Endothelial cell of umbilical vein (primary cell): Measurements from ENCODE around the gene BTN1A1. TPM values are rescaled to one million over a fixed set of nuclear protein-coding genes. Genes with fewer than 3 reads are reported as not detected.

Source experiments
- BruUV-seq: library from RNA; stranded (reverse); fragments of 400-500 nt; replicated peaks from 2 replicates; lab custom pipeline; 2021; lab: Mats Ljungman, UMichigan
- CTCF ChIA-PET: fragments of 300-600, 350-600 bp; sonication (Branson Sonifier 250); formaldehyde crosslinking; loops from one replicate; lab custom pipeline; 2021; ENCODE audit warnings: antibody characterized with exemption, inconsistent platforms; lab: Charles Lee
- POLR2A ChIA-PET: fragments of 300-600, 350-600 bp; sonication (Branson Sonifier 250); formaldehyde crosslinking; loops from one replicate; lab custom pipeline; 2021; ENCODE audit warnings: antibody characterized with exemption, inconsistent platforms; lab: Charles Lee
- DNase-seq: peaks from one replicate; pipeline ENCODE4 v3.0.0-alpha.2; 2011; ENCODE audit warnings: low read depth, low spot score
- FAIRE-seq: peaks from 2 replicates; lab custom pipeline; 2011; peaks lifted over from hg19 to GRCh38; lab: Jason Lieb, UNC
- H2AFZ ChIP-seq: 2 replicates; pipeline ENCODE4 v1.6.0; 2012; ENCODE audit warnings: low read depth, low read length, control low read depth, inconsistent platforms
- H3K27ac ChIP-seq: 2 replicates; pipeline ENCODE4 v1.5.1; 2011; ENCODE audit warnings: low read depth, mild to moderate bottlenecking, control low read depth, low read length, moderate library complexity; ENCODE audit not compliant: insufficient read depth
- H3K27me3 ChIP-seq, 2 experiments: 2 replicates each; pipeline versions ENCODE4 v1.6.0 to v1.6.1; 2011; ENCODE audit warnings: low read length in 2 of 2, mixed read lengths in 1 of 2; ENCODE audit not compliant: control insufficient read depth in 2 of 2, insufficient read depth in 2 of 2
- H3K36me3 ChIP-seq, 2 experiments: 2 replicates in 1 of 2; 3 replicates in 1 of 2; pipeline ENCODE4 v1.5.1; 2011; ENCODE audit warnings: low read length in 2 of 2, mild to moderate bottlenecking in 1 of 2, moderate library complexity in 1 of 2; ENCODE audit not compliant: control insufficient read depth in 2 of 2, insufficient read depth in 2 of 2; ENCODE audit errors: extremely low read depth in 1 of 2
- H3K4me1 ChIP-seq: 3 replicates; pipeline ENCODE4 v1.5.1; 2011; ENCODE audit warnings: mild to moderate bottlenecking, low read length; ENCODE audit not compliant: control insufficient read depth, insufficient read depth; ENCODE audit errors: extremely low read depth
- H3K4me2 ChIP-seq: 2 replicates; pipeline ENCODE4 v1.6.1; 2011; ENCODE audit warnings: low read length, control low read depth, mixed read lengths; ENCODE audit not compliant: insufficient read depth
- H3K4me3 ChIP-seq, 3 experiments: fragments of 200-600 bp in 1 of 3; sonication (generic), shearing (Covaris generic) in 1 of 3; replicated peaks in 1 of 3; 2 replicates each; pipeline ENCODE4 v1.5.1; 2011 to 2016; ENCODE audit warnings: control low read depth in 3 of 3, low read length in 3 of 3, mild to moderate bottlenecking in 2 of 3, inconsistent platforms in 1 of 3, low read depth in 1 of 3, moderate library complexity in 1 of 3; ENCODE audit not compliant: insufficient read depth in 1 of 3
- H3K79me2 ChIP-seq: 2 replicates; pipeline ENCODE4 v1.6.0; 2012; ENCODE audit warnings: low read length, inconsistent platforms; ENCODE audit not compliant: control insufficient read depth, insufficient read depth
- H3K9ac ChIP-seq: replicated peaks from 2 replicates; pipeline ENCODE3; 2011; ENCODE audit warnings: low read length, control low read depth; ENCODE audit not compliant: insufficient read depth; ENCODE audit errors: extremely low read depth
- H3K9me1 ChIP-seq: replicated peaks from 3 replicates; pipeline ENCODE4 v1.6.0; 2011; ENCODE audit warnings: mild to moderate bottlenecking, low read length; ENCODE audit not compliant: control insufficient read depth, insufficient read depth; ENCODE audit errors: extremely low read depth
- H3K9me3 ChIP-seq: replicated peaks from 2 replicates; pipeline ENCODE4 v1.5.1; 2012; ENCODE audit warnings: low read length, inconsistent platforms; ENCODE audit not compliant: control insufficient read depth, insufficient read depth
- H4K20me1 ChIP-seq: replicated peaks from 2 replicates; pipeline ENCODE3; 2011; ENCODE audit warnings: mild to moderate bottlenecking, low read length; ENCODE audit not compliant: control insufficient read depth, insufficient read depth; ENCODE audit errors: extremely low read depth
- EZH2 ChIP-seq: IDR thresholded peaks from 2 replicates; pipeline ENCODE4 v1.6.1; 2012; ENCODE audit warnings: borderline replicate concordance, low read depth, mild to moderate bottlenecking, moderate library complexity, low read length, inconsistent platforms; ENCODE audit not compliant: severe bottlenecking
- FOS ChIP-seq: IDR thresholded peaks from 2 replicates; pipeline ENCODE4 v1.6.1; 2011; ENCODE audit warnings: mild to moderate bottlenecking, low read length, moderate library complexity, borderline replicate concordance; ENCODE audit not compliant: insufficient read depth
- GATA2 ChIP-seq: IDR thresholded peaks from 2 replicates; pipeline ENCODE4 v1.7.0; 2011; ENCODE audit warnings: low read depth, mild to moderate bottlenecking, moderate library complexity, mixed read lengths, low read length; ENCODE audit not compliant: insufficient read length, insufficient read depth
- JUN ChIP-seq: IDR thresholded peaks from 2 replicates; pipeline ENCODE4 v1.6.1; 2011; ENCODE audit warnings: borderline replicate concordance, low read depth; ENCODE audit not compliant: insufficient read length, insufficient read depth
- MYC ChIP-seq: IDR thresholded peaks from one replicate; pipeline ENCODE4 v1.6.1; 2011; ENCODE audit warnings: mild to moderate bottlenecking, low read depth, low read length
- POLR2A ChIP-seq: IDR thresholded peaks from 2 replicates; pipeline ENCODE4 v1.6.1; 2012; ENCODE audit warnings: low read depth, mild to moderate bottlenecking, control low read depth, low read length
- POLR2AphosphoS5 ChIP-seq: IDR thresholded peaks from 2 replicates; pipeline ENCODE4 v1.6.1; 2012; ENCODE audit warnings: low read depth, mild to moderate bottlenecking, control low read depth, low read length, moderate library complexity; ENCODE audit not compliant: insufficient read depth
- dilution Hi-C: fragments of 300-500 bp; cut with MboI; formaldehyde crosslinking; loops from one replicate; pipeline ENCODE4 v1.15.0; 2019; ENCODE audit warnings: low sequenced_read_pairs; ENCODE audit not compliant: extremely low pct_ligation_motif_present
- intact Hi-C: fragments of 100-400 bp; cut with micrococcal nuclease; formaldehyde crosslinking; loops from one replicate; pipeline ENCODE4 v1.10.0; 2022
- polyA plus RNA-seq, 4 experiments: library from polyadenylated mRNA; depleted of rRNA in 3 of 4; stranded (reverse) in 3 of 4; unstranded in 1 of 4; fragments of >200 nt; gene quantifications; 2 replicates each; pipeline versions ENCODE4 v1.2.1 to v1.2.3, GENCODE V29; 2011 to 2012; ENCODE audit warnings: missing spikeins in 1 of 4
- total RNA-seq: library from RNA; stranded (reverse); gene quantifications from 2 replicates; pipeline ENCODE4 v1.2.3, GENCODE V29; 2021
- TF ChIP-seq, protein P1 (sequence below): IDR thresholded peaks from 2 replicates; pipeline ENCODE4 v1.6.1; 2011; ENCODE audit not compliant: insufficient read depth, insufficient read length
- TF ChIP-seq, protein P2 (sequence below), 2 donors: IDR thresholded peaks; 1 replicate in 1 of 2; 2 replicates in 1 of 2; pipeline ENCODE4 v1.5.1; 2011; ENCODE audit warnings: low read length in 2 of 2, mild to moderate bottlenecking in 2 of 2, moderate library complexity in 2 of 2, control low read depth in 1 of 2, inconsistent platforms in 1 of 2, low read depth in 1 of 2; ENCODE audit not compliant: insufficient read depth in 1 of 2; ENCODE audit errors: extremely low read depth in 1 of 2

The BTN1A1 gene
- total and polyA plus RNA-seq, 2 donors (not counting 3 experiments of a cell fraction or from before 2014, with no cell fraction given) = not detected

DNA sequence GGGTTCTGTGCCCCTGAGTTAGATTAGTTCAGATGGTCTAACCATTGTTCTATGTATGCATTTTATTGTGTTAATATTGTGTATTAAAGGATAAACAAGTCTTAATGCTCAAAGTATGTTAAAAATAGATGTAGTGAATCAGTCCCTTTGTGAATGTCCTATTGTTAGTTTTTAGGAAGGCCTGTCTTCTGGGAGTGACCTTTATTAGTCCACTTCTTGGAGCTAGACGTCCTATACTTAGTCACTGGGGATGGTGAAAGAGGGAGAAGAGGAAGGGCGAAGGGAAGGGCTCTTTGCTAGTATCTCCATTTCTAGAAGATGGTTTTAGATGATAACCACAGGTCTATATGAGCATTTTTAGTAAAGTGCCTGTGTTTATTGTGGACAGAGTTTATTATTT lies 25.7 kb downstream of the BTN1A1 start:
- Histone ChIP-seq H3K79me2 (no peaks in the 10 kb centered on the region), H3K4me3 (no peak overlapping the region), H3K4me1 (peaks cover 4% of the 10 kb centered on the region), H3K27me3 (no peaks in the 10 kb centered on the region), H4K20me1 (no peaks in the 10 kb centered on the region), H3K9me1 (no peaks in the 10 kb centered on the region), H3K9me3 (no peaks in the 10 kb centered on the region), H3K4me2 (no peak overlapping the region), H3K9ac (no peak overlapping the region), H3K27ac (no peak overlapping the region), H3K36me3 (no peaks in the 10 kb centered on the region), H2AFZ (no peak overlapping the region)
- ChIA-PET POLR2A (no interaction called here), CTCF (interaction anchor here (0.8 kb wide), 1 partner anchor 29 kb away, joined by 3 read pairs; no protein-coding TSS in a partner anchor)
- BruUV-seq = no TSS peak
- DNase-seq (no peak), FAIRE-seq (no peak)
- intact Hi-C loops = no loop called here
- dilution Hi-C loops = loop anchor here (25.0 kb wide), 1 partner anchor 189 kb away; no protein-coding TSS in a partner anchor
- TF ChIP-seq, protein P1, sequence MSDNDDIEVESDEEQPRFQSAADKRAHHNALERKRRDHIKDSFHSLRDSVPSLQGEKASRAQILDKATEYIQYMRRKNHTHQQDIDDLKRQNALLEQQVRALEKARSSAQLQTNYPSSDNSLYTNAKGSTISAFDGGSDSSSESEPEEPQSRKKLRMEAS = no peak
- TF ChIP-seq EZH2 (no peak), GATA2 (no peak), JUN (no peak), POLR2AphosphoS5 (no peak), POLR2A (no peak), MYC (no peak), FOS (no peak)
- TF ChIP-seq, protein P2, sequence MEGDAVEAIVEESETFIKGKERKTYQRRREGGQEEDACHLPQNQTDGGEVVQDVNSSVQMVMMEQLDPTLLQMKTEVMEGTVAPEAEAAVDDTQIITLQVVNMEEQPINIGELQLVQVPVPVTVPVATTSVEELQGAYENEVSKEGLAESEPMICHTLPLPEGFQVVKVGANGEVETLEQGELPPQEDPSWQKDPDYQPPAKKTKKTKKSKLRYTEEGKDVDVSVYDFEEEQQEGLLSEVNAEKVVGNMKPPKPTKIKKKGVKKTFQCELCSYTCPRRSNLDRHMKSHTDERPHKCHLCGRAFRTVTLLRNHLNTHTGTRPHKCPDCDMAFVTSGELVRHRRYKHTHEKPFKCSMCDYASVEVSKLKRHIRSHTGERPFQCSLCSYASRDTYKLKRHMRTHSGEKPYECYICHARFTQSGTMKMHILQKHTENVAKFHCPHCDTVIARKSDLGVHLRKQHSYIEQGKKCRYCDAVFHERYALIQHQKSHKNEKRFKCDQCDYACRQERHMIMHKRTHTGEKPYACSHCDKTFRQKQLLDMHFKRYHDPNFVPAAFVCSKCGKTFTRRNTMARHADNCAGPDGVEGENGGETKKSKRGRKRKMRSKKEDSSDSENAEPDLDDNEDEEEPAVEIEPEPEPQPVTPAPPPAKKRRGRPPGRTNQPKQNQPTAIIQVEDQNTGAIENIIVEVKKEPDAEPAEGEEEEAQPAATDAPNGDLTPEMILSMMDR (IDR thresholded peaks at IDR 0.05; ENCODE audit: extremely low read depth in 1 of 2, insufficient read depth in 1 of 2, low read depth in 1 of 2, low read length in 2 of 2) = no peak
